A673 (cell line): ENCODE measurements around the gene BARX1. TPM values are rescaled to one million over a fixed set of nuclear protein-coding genes. Genes with fewer than 3 reads are reported as not detected.

ENCODE experiments used
- BruUV-seq: library from RNA; stranded (reverse); fragments of 400-500 nt; replicated peaks from 2 replicates; lab custom pipeline; 2021; lab: Mats Ljungman, UMichigan
- CTCF ChIA-PET: fragments of 300-600 bp; sonication (Branson Sonifier 250); formaldehyde crosslinking; loops from one replicate; lab custom pipeline; 2022; ENCODE audit warnings: antibody characterized with exemption; lab: Charles Lee
- POLR2A ChIA-PET: fragments of 300-600 bp; sonication (Branson Sonifier 250); formaldehyde crosslinking; loops from one replicate; lab custom pipeline; 2022; ENCODE audit warnings: antibody characterized with exemption; ENCODE audit not compliant: low non-redundant PET; lab: Charles Lee
- DNase-seq: peaks from one replicate; pipeline ENCODE4 v3.0.0-alpha.2; 2015; ENCODE audit warnings: low spot score
- H3K27ac ChIP-seq: fragments of 200-600 bp; sonication (generic); 2 replicates; pipeline ENCODE4 v1.5.1; 2016; ENCODE audit warnings: mixed run types, low read depth, mild to moderate bottlenecking, mixed read lengths, antibody characterized with exemption, low read length; ENCODE audit not compliant: poor library complexity, severe bottlenecking
- H3K27me3 ChIP-seq: fragments of 200-600 bp; sonication (generic); replicated peaks from 2 replicates; pipeline ENCODE4 v1.6.1; 2017; ENCODE audit warnings: mixed run types, low read depth, mild to moderate bottlenecking, mixed read lengths, antibody characterized with exemption, low read length; ENCODE audit not compliant: insufficient read depth, poor library complexity
- H3K36me3 ChIP-seq: fragments of 200-600 bp; sonication (generic); 2 replicates; pipeline ENCODE4 v1.6.1; 2016; ENCODE audit warnings: mixed run types, mild to moderate bottlenecking, mixed read lengths, antibody characterized with exemption, low read length; ENCODE audit not compliant: insufficient read depth, poor library complexity, severe bottlenecking
- H3K4me1 ChIP-seq: fragments of 200-600 bp; sonication (generic); 2 replicates; pipeline ENCODE4 v1.6.1; 2017; ENCODE audit warnings: mixed run types, mild to moderate bottlenecking, mixed read lengths, antibody characterized with exemption, low read length; ENCODE audit not compliant: insufficient read depth, poor library complexity, severe bottlenecking
- H3K4me3 ChIP-seq: fragments of 200-600 bp; sonication (generic); 2 replicates; pipeline ENCODE4 v1.5.1; 2016; ENCODE audit warnings: low read depth, mixed run types, mild to moderate bottlenecking, mixed read lengths, low read length; ENCODE audit not compliant: poor library complexity, severe bottlenecking
- H3K9me3 ChIP-seq: fragments of 200-600 bp; sonication (generic); 2 replicates; pipeline ENCODE4 v1.6.1; 2016; ENCODE audit warnings: mixed run types, low read depth, mild to moderate bottlenecking, mixed read lengths, antibody characterized with exemption, low read length; ENCODE audit not compliant: poor library complexity, severe bottlenecking
- EZH2 ChIP-seq: fragments of 200-600 bp; sonication (generic); IDR thresholded peaks from 2 replicates; pipeline ENCODE4 v1.6.1; 2017; ENCODE audit warnings: borderline replicate concordance, low read depth, mild to moderate bottlenecking, mixed read lengths, antibody characterized with exemption, low read length; ENCODE audit not compliant: poor library complexity, severe bottlenecking
- intact Hi-C: fragments of 100-400 bp; cut with micrococcal nuclease; formaldehyde crosslinking; loops from one replicate; pipeline ENCODE4 v1.10.0; 2022; ENCODE audit not compliant: unreplicated experiment
- total RNA-seq: library from RNA; stranded (reverse); gene quantifications from 2 replicates; pipeline ENCODE4 v1.2.3, GENCODE V29; 2021
- TF ChIP-seq, protein P1 (sequence below): fragments of 300-800, 200-600 bp; sonication (generic); conservative IDR thresholded peaks from 2 replicates; pipeline ENCODE4 v1.5.1; 2017; ENCODE audit warnings: low read depth, mild to moderate bottlenecking, antibody characterized with exemption, low read length, moderate library complexity, mixed read lengths

Gene BARX1
- total RNA-seq, 1 experiment from 2014 or later = 9.8 TPM

DNA sequence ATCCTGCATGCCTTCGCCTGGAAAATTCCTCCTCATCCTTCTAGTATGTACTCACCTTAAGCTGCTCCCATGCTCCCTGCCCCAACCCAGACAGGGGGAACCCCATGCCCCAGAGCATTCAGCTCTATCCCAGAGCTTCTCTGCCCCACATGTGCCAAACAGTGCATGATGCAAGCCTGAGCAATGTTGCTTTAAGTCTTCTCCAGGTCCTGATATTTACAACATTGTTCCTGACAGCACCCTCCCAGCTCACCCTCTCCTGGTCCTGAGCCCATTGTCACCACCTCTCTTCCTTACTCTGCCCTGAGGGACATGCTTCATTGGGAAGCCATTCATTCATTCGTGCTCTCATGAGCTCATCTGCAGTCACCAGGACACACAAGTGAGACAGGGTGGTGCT lies 23.4 kb upstream of the BARX1 start:
- H3K27ac ChIP-seq = no peak overlapping the region
- DNase-seq = no peak
- no peaks in the 10 kb centered on the region for H3K4me1 ChIP-seq
- no peaks in the 10 kb centered on the region for H3K9me3 ChIP-seq
- H3K4me3 ChIP-seq = no peak overlapping the region
- BruUV-seq = no TSS peak
- no peak for TF ChIP-seq EZH2
- TF ChIP-seq, protein P1, sequence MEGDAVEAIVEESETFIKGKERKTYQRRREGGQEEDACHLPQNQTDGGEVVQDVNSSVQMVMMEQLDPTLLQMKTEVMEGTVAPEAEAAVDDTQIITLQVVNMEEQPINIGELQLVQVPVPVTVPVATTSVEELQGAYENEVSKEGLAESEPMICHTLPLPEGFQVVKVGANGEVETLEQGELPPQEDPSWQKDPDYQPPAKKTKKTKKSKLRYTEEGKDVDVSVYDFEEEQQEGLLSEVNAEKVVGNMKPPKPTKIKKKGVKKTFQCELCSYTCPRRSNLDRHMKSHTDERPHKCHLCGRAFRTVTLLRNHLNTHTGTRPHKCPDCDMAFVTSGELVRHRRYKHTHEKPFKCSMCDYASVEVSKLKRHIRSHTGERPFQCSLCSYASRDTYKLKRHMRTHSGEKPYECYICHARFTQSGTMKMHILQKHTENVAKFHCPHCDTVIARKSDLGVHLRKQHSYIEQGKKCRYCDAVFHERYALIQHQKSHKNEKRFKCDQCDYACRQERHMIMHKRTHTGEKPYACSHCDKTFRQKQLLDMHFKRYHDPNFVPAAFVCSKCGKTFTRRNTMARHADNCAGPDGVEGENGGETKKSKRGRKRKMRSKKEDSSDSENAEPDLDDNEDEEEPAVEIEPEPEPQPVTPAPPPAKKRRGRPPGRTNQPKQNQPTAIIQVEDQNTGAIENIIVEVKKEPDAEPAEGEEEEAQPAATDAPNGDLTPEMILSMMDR = no peak
- H3K27me3 ChIP-seq = no peaks in the 10 kb centered on the region
- intact Hi-C loops = no loop called here
- CTCF ChIA-PET = no interaction called here
- H3K36me3 ChIP-seq = no peaks in the 10 kb centered on the region
- POLR2A ChIA-PET = no interaction called here

DNA sequence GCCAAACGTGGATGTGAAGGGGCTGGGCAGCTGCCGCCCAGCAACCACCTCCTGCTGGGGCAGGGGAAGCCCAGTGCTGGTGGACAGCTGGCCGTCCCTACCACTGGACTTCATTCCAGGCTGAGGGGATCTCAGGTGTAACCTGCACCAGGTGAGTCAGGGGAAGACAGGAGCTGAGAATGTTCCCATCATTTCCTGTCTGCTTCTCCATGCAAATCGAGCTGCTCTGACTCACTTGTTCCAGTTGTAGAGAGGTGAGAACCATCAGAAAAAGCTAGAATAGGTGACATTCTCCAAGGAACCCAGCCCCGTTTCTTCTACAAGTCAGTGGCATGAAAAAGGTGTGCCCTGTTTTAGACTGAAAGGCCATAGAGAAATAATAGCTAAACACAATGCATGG lies 21.8 kb upstream of the BARX1 start:
- H3K4me1 ChIP-seq = no peaks in the 10 kb centered on the region
- BruUV-seq = no TSS peak
- no peak for TF ChIP-seq EZH2
- TF ChIP-seq, protein P1 = no peak
- ChIA-PET POLR2A (no interaction called here), CTCF (no interaction called here)
- no peaks in the 10 kb centered on the region for H3K27me3 ChIP-seq
- H3K27ac ChIP-seq = no peak overlapping the region
- no peaks in the 10 kb centered on the region for H3K36me3 ChIP-seq
- DNase-seq = no peak
- no peaks in the 10 kb centered on the region for H3K9me3 ChIP-seq
- H3K4me3 ChIP-seq = no peak overlapping the region
- intact Hi-C loops = no loop called here

DNA sequence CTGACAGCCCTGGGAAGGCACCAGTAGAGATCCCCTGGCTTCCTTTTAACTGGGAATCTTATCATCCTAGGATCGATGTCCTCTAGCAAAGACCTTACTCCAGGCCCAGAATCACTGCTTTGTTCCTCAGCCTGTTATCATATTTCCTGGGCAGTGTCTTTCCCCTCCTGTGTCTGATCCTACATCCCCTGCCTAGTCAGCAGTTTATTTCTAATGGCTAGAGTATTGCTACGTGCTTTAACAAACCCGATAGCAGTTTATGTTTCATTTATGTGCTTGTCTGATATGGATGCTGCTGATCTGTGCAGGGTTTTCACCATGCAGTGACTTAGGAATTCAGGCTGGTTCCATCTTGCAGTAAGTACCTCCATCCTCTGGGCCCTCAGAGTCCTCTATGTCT lies 20.9 kb upstream of the BARX1 start:
- Histone ChIP-seq H3K9me3 (no peaks in the 10 kb centered on the region), H3K36me3 (no peaks in the 10 kb centered on the region), H3K4me1 (no peaks in the 10 kb centered on the region), H3K27ac (no peak overlapping the region), H3K27me3 (no peaks in the 10 kb centered on the region), H3K4me3 (no peak overlapping the region)
- intact Hi-C loops = no loop called here
- no peak for DNase-seq
- POLR2A ChIA-PET = no interaction called here
- BruUV-seq = no TSS peak
- CTCF ChIA-PET = no interaction called here
- TF ChIP-seq, protein P1 = no peak
- TF ChIP-seq EZH2 = no peak
